ENCODE data around the gene IL11RA.

DNA sequence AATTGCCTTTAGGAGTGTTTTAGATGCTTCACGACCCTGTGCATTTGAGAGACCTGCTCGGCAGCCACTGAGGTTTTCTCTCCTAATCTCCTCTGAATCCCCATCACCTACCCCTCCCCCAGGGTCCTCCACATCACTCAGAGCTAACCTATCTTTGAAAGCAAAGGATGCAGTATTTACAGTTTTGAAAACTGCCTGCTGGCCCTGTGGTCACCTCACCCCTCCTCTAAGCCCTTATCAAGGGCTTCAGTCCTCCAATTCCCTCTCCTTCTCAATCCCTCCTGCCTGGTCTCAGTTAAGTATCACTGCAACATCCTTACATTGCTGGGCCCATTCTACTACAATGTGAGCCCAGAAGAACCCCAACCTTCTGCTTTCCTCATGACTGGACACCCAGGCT, 44.7 kb upstream of the IL11RA start:
- TF ChIP-seq CTCF (IDR thresholded peaks at IDR 0.05; ENCODE audit: insufficient read depth, low read length, poor library complexity, severe bottlenecking): no peak
- TF ChIP-seq EZH2phosphoT487 (conservative IDR thresholded peaks at IDR 0.05; ENCODE audit: low read length): no peak
